ENCODE results near the gene ST6GALNAC2.
A peak's percentile ranks its signal among the peaks of the same experiment; 100 is the strongest.

The ST6GALNAC2 gene

GRCh38 chr17:76554131-76554530 is 31.5 kb downstream of the ST6GALNAC2 start:
- DNase-seq (ENCODE audit: low spot score) = no peak

- no peak for DNase-seq (ENCODE audit: low spot score)
These were observed 32.3 kb downstream of the ST6GALNAC2 start for GRCh38 chr17:76553178-76553908.

- DNase-seq (ENCODE audit: low spot score) = no peak
These were observed 34.0 kb downstream of the ST6GALNAC2 start for GRCh38 chr17:76551685-76552084.

DNA sequence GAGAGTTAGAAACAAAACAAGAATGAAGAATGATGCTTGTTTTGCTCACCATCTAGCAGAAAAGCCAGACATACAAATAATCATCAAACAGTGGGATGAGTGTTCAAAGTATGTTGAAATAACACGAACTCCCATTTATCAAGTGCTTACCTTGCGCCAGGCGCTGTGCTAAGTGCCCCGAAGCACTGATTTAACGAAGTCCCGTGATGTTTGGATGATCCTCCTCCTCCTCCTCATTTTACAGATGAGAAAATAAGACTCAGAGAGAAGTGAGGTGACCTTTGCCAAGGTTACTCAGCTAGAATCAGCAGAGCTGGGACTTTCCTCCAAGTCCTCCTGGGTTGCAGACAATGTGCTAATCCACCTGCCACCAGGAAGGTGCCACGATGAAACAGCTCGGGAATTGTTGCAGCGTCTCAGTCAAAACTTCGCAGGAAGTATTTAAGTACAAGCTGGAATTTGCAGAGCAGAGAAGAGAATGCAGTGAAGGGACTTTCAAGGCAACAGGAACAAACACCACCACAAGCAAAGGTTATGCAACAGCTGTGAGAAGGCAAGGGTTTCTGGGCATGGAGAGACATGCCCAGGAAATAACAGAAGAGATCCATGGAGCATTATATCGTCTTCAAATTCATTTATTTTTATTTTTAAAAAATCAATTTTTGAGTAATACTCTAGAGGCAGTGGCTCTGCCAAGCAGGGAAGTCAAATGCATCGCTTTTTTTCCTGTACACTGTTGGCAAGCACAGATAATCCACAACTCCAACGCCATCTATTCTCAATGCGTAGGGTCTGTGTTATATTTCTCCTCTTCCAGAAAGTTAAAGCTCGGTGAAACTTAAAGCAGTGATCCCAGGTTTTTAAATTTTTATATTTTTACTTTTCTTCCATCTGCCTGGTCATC is 34.7 kb downstream of the ST6GALNAC2 start:
- no peak for DNase-seq (ENCODE audit: low spot score)

DNA sequence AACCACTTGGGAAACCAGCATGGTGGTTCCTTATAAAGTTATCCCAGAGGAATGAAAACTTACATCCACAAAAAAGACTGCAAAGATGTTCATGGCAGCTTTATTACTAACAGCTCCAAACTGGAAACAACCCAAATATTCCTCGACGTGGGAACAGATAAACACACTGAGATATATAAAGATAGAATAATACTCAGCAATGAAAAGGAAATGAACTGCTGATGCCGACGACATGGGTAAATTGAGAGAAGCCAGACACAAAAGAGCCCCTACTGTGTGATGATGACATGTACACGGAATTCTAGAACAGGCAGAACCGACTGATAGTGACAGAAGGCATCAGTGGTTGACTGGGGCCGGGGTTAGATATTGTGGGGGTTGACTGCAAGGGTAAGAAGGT is 36.1 kb downstream of the ST6GALNAC2 start:
- no peak for DNase-seq (ENCODE audit: low spot score)

DNA sequence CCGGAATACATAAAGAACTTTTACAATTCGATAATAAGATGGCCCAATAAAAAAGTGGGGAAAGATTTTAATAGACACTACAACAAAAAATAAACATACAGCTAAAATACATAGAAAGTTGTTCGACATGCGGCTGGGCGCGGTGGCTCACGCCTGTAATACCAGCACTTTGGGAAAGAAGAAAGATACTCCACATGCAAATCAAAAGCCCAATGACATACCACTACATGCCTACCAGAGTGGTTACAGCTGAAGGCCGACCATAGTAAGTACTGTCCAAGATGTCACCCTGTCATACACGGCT is 36.5 kb downstream of the ST6GALNAC2 start:
- no peak for DNase-seq (ENCODE audit: low spot score)

DNA sequence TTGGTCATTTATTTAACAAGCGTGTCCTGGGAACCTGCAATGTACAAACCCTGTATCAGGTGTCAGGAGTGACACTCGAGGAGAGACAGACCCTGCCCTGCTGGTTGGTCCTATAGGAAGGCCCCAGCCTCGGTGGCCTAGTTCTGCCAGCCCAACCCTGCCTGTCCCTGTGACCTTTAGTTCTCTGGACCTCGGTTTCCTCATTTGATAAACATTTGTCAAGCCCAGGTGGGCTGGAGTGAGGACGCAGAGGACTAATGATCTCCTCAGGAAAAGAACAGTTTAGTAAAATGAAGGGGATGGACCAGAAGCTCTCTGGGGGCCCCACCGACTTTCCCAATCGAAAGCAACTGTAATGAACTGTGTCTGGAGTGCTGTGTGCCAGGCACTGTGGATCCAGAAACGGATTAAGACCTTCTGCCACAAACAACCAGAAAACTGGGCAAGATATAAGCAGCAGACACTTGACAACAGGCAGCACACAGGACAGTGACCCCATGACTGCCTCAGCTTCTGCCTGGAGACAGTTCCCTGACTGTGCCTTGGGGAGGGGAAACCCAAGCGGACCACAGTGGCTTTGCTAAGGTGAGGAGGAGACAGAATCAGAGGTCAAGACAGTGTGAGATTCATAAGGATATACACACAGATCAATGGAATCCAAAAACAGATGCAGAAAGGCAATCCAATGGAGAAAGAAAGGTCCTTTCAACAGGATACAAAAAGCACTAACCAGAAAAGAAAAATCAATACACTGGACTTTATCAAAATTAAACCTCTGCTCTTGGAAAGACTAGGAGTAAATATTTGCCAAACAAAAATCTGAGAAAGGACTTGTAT is 37.1 kb downstream of the ST6GALNAC2 start:
- no peak for DNase-seq (ENCODE audit: low spot score)

- DNase-seq (ENCODE audit: low spot score) = no peak
These were observed 37.9 kb downstream of the ST6GALNAC2 start for GRCh38 chr17:76547642-76548202.

DNA sequence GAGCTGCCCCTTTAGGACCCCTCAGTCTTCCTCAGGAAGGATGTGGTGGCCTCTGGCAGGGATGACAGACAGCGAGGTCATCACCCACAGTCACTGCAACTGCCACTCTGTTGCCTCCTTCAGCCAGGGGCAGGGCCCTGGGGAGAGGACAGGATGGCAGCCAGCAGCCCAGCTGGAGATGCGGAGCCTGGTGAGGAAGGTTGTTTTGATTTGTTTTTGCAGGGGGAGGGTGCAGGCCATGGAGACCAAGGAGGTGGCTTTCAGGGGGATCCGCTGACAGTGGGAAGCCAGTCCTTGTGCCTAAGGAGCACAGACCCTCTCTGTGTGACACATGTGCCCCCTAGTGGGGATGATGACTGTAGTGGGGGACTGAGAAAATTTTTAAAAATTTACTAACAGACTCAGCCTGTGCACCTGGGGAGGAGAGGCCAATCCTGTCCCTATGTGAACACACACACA is 38.4 kb downstream of the ST6GALNAC2 start:
- peak; percentile 65 for DNase-seq (ENCODE audit: low spot score)

DNA sequence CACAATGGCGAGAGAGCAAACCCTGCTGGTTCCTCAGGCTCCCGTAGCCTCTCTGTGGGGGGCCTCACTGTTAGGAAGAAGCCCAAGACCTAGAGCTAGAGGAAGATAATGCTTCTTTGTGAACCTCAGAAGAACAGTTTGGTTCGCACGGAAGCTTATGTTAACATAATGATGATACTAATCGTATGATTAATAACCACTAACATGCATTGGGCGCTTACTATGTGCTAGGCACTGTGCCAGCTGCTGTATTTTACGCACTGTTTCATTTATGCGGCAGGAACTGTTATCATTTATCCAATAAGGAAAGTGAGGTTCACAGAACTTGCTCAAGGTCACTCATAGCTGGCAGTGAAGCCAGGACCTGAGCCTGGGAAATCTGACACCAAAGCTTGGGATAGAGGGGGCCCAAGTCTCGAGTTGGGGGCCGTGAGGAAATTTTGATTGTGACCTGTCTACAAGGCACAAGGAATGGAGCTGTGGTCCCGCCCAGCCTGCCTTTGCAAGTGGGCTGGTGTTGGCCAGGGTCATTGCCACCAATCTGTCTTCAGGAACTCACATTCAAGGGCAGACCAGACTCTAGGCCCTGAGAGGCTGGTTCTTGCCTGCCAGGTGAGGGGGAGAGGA is 39.0 kb downstream of the ST6GALNAC2 start:
- no peak for DNase-seq (ENCODE audit: low spot score)

DNA sequence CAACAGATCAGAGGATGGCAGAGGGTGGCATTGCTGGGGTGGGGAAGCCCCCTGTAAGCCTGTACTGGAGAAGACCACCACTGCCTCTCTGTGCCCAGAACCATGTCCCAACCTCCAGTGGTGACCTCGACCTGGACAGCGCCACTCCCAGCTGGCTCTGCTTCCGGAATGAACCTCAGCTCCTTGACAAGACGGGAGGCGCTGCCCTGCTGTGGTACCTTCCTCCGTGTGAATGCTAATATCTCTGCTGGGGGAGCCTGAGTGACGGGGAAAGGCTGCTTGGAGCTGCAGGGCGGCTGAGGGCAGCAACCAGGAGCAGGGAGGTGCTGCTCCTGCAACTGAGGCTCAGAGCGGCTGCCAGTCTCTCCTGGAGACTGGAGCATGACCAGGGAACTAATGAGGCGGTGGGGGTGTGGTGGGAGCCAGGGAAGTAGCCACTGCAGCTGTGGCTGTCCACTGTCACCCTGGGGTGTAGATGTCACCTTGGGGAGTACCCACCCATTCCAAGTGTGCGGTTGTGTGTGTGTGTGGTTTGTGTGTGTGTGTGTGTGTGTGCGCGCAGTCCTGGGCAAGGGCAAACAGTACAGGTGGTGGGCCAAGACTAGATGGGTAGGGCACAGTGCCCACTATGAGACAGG is 39.6 kb downstream of the ST6GALNAC2 start:
- no peak for DNase-seq (ENCODE audit: low spot score)

GRCh38 chr17:76544546-76545365 is 40.9 kb downstream of the ST6GALNAC2 start:
- DNase-seq (ENCODE audit: low spot score) = no peak

- DNase-seq (ENCODE audit: low spot score) = no peak
These were observed 41.7 kb downstream of the ST6GALNAC2 start for GRCh38 chr17:76543826-76544545.

GRCh38 chr17:76543482-76543825 is 42.2 kb downstream of the ST6GALNAC2 start:
- no peak for DNase-seq (ENCODE audit: low spot score)

- no peak for DNase-seq (ENCODE audit: low spot score)
These were observed 42.7 kb downstream of the ST6GALNAC2 start for GRCh38 chr17:76542984-76543383.

DNA sequence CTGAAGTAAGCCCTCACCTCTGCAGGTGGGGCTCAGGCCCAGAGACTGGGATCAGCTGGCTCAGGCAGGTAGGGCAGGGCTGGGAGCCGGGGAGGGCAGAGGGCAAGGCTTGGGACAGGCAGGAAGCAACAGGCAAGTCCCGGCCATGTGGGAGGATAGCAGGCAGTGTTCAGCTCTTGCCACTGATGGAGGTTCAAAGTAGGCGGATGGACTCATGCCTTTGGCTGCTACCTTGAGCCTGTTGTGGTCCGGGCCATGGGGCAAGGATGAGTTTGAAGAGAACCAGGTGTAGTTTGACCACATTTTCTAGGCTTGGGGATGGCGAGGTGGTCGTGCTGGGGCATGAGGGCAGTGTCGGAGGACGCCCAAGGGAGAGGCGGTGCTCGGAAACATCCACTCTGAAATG is 43.1 kb downstream of the ST6GALNAC2 start:
- no peak for DNase-seq (ENCODE audit: low spot score)

DNA sequence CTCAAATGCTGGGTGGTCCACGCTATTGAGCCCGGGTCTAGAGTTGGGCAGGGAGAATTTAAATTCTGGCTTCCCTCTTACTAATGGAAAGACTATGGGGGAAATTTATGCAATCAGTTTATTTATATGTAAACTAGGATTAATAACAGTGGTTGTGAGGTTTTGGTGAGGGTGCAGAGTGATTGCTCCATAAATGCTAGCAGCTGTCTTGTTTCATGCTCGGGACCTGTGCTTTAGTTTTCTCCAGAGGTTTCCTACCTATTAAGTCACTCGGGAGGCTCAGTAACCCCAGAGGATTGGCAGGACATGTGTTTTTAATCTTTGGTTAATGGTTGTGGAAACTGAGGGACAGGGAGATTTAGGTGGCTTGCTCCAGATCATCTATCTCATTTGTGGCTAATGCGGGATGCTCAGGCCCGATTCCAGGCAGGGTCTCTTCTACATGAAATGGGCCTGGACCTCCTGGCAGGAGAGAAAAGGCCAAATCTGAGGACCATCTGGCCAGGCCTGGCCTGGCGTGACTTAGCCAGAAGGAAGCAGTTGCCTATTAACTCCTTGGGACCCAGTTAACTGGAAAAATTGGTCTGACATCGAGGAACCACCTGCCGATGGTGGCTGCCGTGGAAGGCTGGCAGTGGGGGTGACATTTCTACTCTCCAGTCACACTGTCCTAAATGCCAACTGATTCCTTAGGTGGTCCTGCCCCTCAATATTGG is 43.8 kb downstream of the ST6GALNAC2 start:
- DNase-seq (ENCODE audit: low spot score) = no peak

DNA sequence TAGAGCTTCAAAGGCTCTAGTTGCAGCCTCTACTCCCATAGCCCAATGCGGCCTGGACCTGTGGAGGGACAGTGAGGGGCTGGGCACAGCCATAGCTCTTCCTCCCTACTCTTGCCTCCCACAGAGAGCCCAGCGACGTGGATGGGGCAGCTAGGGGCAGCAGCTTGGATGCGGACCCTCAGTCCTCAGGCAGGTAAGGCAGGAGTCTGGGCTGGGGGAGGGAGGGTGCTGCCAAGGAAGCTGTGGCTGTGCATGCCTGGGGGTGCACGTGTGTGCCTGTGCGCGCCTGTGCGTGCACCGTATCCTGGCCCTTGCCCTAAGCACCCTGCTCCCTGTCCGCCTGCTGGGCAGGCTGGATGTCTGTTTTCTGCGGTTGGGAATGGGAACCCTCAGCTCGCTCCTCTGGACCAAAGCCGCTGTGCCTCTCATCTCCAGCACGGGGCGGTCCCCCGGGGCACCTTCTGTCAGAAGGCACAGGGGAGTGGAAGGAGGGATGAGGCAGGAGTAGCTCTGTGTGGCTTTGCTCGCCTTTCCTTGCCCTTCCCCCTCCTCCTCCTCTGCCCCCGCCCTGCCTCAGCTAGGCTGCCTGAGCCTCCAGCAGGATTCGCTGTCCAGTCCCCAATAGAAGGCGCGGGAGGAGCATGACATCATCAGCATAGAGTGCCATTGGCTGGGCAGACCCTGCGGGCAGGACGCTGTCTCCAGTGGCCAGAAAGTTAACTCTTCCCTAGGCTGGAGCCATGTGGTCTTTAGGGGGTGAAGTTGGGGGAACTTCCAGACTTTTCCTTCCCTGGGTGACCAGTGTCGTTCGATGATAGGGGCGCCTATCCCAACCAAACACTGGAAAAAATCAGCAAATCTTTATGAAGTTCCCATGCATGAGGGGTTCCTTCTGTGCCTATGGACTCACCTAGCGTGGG is 45.0 kb downstream of the ST6GALNAC2 start:
- peak; percentile 98 for DNase-seq (ENCODE audit: low spot score)

All from AG20443 (cell line).